Measurements from ENCODE around the gene SPSB2.

- TF ChIP-seq CTCF (IDR thresholded peaks at IDR 0.05; ENCODE audit: low read length) (no peak), EZH2 (IDR thresholded peaks at IDR 0.05; ENCODE audit: borderline replicate concordance, low read length) (no peak)
Measured at GRCh38 chr12:6915789-6916285, 42.7 kb upstream of the SPSB2 start.
